ENCODE measurements around the gene FSCN2. TPM values are rescaled to one million over a fixed set of nuclear protein-coding genes. Genes with fewer than 3 reads are reported as not detected.

The FSCN2 gene
- total RNA-seq = 0.65 TPM in 1 of 2 replicates, not detected in the other

GRCh38 chr17:81527591-81528383 lies at the start of gene FSCN2:
FSCN2 (plus strand) TSS chr17:81528377; CDS start chr17:81528532, 155 bp downstream.

GRCh38 chr17:81512562-81513371 lies 15.4 kb upstream of the FSCN2 start, which contains the start of gene ACTG1:
ACTG1 (minus strand) TSS chr17:81512799; CDS start chr17:81512354, 445 bp downstream.

DNA sequence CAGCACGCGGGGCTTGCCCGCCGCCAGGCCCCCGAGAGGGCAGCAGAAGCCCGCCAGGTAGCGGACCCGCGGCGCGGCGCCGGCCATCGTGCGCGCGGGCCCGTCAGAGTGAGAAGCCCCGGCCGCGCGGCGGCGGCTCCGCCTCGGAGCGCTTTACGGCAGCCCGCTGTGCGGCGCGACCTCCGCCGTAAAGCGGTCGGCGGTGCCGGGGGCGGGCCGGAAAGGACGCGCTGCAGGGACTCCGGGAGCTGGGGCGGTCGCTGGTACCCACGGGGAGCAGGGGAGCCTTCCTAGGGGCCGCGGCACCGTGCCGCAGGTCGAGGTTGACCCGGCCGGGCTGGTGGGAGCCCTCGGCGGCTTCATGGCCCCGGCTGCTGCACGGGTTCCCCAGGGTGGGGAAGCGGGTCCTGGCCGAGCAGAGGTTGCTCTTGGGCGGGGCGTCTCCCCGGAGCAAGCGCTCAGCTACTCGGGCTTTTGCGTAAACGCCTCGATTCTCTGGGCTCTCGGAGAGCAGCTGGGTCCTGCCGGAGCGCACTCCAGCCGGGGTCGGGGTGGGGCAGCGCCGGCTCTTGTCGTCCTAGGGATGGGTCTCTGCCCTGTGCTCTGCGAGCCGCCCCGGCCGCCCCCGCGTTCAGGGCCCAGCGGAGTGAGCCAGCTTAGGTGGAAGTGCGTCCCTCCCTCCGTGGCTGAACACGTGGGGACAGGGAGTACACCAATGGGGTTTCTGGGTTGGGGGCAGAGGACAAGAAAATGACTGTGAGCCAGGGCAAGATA lies 24.3 kb downstream of the FSCN2 start, which contains the start of gene FAAP100:
Gene FAAP100, minus strand, starts transcription at position 110 of the 774 bp plus-strand sequence. Its CDS starts 23 bp downstream, at position 87.

Other genes starting within 250 kb of the FSCN2 start
- gene SLC38A10, start 233.1 kb upstream of the FSCN2 start, total RNA-seq = 84.8 and 94.7 TPM in 2 replicates
- gene BAHCC1, start 132.9 kb upstream of the FSCN2 start, total RNA-seq = 1.7 and 3.9 TPM in 2 replicates
- 7,045 and 11,034 TPM in 2 replicates for gene ACTG1, start 15.6 kb upstream of the FSCN2 start, total RNA-seq
- gene FAAP100, start 24.0 kb downstream of the FSCN2 start, total RNA-seq = 19.5 and 19.8 TPM in 2 replicates
- gene NPLOC4, start 108.7 kb downstream of the FSCN2 start, total RNA-seq = 75.4 and 83.9 TPM in 2 replicates
- gene TSPAN10, start 108.8 kb downstream of the FSCN2 start, total RNA-seq = 0.32 and 0.46 TPM in 2 replicates
- gene PDE6G, start 128.2 kb downstream of the FSCN2 start, total RNA-seq = 0.76 and 0.97 TPM in 2 replicates
- 33.7 and 39.6 TPM in 2 replicates for gene OXLD1, start 138.2 kb downstream of the FSCN2 start, total RNA-seq
- 9.3 and 10.7 TPM in 2 replicates for gene CCDC137, start 138.4 kb downstream of the FSCN2 start, total RNA-seq
- gene ARL16, start 155.4 kb downstream of the FSCN2 start, total RNA-seq = 21.1 and 39.6 TPM in 2 replicates
- gene HGS, start 155.6 kb downstream of the FSCN2 start, total RNA-seq = 64.3 and 78.6 TPM in 2 replicates
- gene MRPL12, start 175.0 kb downstream of the FSCN2 start, total RNA-seq = 11.0 and 13.7 TPM in 2 replicates
- 17.5 and 21.6 TPM in 2 replicates for gene SLC25A10, start 183.9 kb downstream of the FSCN2 start, total RNA-seq